T47D (cell line): Measurements from ENCODE around the gene PIGK.

Experiments used
- DNase-seq, 2 experiments: peaks; one replicate each; pipeline versions ENCODE4 v3.0.0 to v3.0.0-alpha.2; 2011 to 2012; ENCODE audit warnings: low read depth in 1 of 2, low spot score in 1 of 2
- JUND ChIP-seq: IDR thresholded peaks from 2 replicates; pipeline ENCODE4 v1.6.1; 2012; ENCODE audit warnings: low read depth
- in situ Hi-C: cut with HindIII; loops from 2 replicates; pipeline ENCODE4 v1.10.0; 2016; ENCODE audit warnings: low sequenced_read_pairs, low pct_unique_long_range_greater_than_20kb

PIGK gene

GRCh38 chr1:77120950-77121349 is 98.3 kb downstream of the PIGK start:
- DNase-seq, result no peak
- in situ Hi-C loops, result no loop called here
- no peak for TF ChIP-seq JUND

- in situ Hi-C loops, result no loop called here
- DNase-seq, result no peak
- TF ChIP-seq JUND, result no peak
Measured at GRCh38 chr1:77118712-77119111, 100.5 kb downstream of the PIGK start.

- no peak for TF ChIP-seq JUND
- in situ Hi-C loops, result no loop called here
- no peak for DNase-seq
Measured at GRCh38 chr1:77104672-77105071, 114.6 kb downstream of the PIGK start.

GRCh38 chr1:77103486-77103885 is 115.7 kb downstream of the PIGK start:
- no peak for TF ChIP-seq JUND
- in situ Hi-C loops, result no loop called here
- no peak for DNase-seq

DNA sequence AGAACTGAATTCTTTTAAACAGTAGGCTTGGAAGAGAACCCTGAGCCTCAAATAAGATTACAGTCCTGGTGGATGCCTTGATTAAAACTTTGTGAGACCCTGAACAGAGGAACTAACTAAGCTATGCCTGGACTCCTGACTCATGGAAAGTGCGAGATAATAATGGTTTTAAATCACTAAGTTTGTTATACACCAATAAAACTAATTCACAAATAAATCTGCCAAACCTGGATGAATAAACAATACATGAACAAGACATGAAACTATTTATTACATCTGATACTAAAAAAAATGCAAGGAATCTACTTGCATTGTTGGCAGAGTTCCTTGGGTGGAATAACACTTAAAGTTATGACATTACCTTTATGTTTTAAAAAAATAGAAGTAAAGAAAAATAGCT is 118.4 kb downstream of the PIGK start:
- no peak for DNase-seq
- in situ Hi-C loops, result no loop called here
- no peak for TF ChIP-seq JUND

DNA sequence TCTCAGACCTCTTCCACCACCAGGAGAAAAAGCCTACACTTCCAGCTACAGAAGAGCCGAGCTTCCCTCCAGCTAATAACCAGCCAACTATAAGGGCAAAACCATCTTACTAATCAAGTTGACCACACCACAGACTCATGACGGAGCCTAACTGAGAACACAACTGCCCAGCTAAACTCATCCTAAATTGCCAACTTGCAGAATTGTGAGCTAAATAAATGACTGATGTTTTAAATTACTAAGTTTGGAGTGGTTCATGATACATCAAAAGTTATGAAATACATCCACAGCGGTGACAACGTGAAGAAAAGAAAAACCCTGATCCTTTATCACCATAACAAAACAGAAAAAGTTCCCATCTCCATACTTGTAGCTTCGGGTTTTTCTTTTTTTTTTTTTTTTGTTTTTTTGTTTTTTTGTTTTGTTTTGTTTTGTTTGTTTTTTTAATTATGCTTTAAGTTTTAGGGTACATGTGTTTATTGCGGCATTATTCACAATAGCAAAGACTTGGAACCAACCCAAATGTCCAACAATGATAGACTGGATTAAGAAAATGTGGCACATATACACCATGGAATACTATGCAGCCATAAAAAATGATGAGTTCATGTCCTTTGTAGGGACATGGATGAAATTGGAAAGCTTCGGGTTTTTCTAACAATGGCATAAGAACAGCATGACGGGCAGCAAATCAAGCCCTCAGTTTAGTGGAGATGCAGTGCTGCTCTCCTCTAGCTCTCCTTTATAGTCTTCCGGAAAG is 122.6 kb downstream of the PIGK start:
- DNase-seq, result no peak
- in situ Hi-C loops, result no loop called here
- no peak for TF ChIP-seq JUND

DNA sequence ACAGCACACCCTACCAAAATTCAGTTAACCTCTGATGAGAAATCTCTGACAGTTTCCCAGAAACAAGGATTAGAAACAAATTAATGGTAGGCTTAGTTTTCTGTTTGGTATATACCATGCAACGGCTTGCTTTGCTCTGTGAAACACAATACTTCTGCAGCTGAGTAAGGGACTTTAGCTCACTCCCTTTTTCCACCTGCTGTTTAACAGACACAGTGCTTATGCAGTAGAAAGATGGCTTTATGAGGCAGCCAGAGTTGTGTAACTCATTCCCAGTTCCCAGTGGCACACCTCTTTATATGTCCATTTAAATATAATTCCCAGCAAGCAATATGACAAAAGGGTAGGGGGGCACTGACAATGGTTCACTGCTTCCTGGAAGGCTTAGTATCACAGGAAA is 124.0 kb downstream of the PIGK start:
- no peak for DNase-seq
- in situ Hi-C loops, result no loop called here
- TF ChIP-seq JUND, result no peak

DNA sequence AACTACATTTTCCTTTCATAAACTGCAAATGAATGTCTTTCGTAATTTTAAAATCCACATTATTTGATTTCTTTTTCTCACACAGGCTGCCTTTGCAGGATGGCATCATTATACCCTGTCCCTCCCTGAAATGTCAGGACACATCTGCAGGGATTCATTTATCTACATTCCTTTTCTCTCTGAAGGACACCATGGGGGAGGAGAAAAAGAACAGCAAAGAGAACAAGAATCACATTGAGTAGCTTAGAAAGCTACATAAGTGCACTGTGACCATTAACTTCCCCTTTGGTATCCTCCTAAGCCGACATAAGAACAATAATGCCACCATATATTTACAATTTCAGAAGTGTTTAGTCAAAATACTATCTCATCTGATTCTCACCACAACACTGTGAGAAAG is 129.5 kb downstream of the PIGK start:
- TF ChIP-seq JUND, result no peak

GRCh38 chr1:77085109-77085508 is 134.1 kb downstream of the PIGK start:
- TF ChIP-seq JUND, result no peak
- in situ Hi-C loops, result no loop called here
- no peak for DNase-seq

More for the DNA sequence above, 129.5 kb downstream of the PIGK start:
- no peak for DNase-seq
- in situ Hi-C loops, result no loop called here

GRCh38 chr1:77084457-77084856 is 134.8 kb downstream of the PIGK start:
- TF ChIP-seq JUND, result no peak
- DNase-seq, result no peak
- in situ Hi-C loops, result no loop called here

DNA sequence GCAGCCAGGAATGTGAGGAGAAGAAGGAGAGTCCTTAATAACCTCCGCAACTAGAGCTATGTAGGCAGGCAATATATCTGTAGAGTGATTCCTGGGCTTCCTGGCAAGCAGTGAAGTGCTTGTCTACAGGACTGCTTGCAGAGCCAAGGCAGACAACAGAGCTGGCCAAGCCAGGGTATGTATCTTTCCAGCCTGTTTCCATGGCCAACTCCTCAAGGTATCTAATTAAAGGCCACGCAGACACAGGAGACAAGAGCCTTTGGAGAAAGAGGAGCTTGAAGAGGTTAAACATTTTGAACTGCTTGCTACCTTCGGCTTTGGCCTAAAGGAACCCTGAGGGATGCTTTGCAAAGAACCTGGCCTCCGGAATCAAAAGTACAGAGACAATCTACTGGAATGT is 137.4 kb downstream of the PIGK start:
- in situ Hi-C loops, result no loop called here
- no peak for DNase-seq
- TF ChIP-seq JUND, result no peak

DNA sequence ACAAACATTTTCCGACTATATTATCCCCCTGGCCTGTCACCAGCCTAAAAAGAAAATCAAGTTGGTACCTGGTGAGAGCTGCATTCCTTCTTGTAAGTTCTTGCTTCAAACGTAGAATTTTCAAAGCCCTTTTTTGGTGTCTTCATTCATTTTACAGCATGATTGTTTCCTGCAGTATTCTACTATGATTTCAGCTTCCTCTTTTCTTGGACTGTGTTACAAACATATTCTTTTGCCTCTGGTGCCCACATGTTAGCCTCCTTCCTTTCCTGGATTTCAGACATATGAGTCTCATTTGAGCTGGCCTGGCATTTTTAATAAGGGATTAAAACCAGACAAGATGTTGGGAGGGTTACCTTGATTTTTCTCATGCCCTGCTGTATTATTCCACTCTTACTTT is 142.5 kb downstream of the PIGK start:
- no peak for DNase-seq
- in situ Hi-C loops, result no loop called here
- TF ChIP-seq JUND, result no peak

DNA sequence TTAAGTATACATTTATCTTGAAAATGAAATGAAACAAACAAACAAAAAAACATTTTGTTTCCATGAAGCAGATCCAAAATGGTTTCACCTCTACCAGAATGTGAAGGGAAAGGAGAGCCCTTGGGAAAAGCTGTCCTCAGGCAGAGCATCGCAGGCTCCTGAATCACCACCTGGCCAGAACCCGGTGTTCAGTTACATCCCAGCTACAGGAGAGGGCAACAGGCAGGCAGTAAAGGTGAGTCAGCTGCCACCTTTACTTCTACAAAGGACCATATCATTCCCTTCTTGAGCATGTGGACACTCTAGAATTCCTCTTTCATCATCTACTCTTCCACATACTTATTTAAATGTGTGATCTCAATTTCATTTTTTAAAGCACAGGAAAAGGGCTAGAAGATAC is 151.2 kb downstream of the PIGK start:
- TF ChIP-seq JUND, result no peak
- in situ Hi-C loops, result no loop called here
- DNase-seq, result peak in 1 of 2 experiments; percentile 25
